ENCODE measurements around the gene DDAH2.

Gene DDAH2

DNA sequence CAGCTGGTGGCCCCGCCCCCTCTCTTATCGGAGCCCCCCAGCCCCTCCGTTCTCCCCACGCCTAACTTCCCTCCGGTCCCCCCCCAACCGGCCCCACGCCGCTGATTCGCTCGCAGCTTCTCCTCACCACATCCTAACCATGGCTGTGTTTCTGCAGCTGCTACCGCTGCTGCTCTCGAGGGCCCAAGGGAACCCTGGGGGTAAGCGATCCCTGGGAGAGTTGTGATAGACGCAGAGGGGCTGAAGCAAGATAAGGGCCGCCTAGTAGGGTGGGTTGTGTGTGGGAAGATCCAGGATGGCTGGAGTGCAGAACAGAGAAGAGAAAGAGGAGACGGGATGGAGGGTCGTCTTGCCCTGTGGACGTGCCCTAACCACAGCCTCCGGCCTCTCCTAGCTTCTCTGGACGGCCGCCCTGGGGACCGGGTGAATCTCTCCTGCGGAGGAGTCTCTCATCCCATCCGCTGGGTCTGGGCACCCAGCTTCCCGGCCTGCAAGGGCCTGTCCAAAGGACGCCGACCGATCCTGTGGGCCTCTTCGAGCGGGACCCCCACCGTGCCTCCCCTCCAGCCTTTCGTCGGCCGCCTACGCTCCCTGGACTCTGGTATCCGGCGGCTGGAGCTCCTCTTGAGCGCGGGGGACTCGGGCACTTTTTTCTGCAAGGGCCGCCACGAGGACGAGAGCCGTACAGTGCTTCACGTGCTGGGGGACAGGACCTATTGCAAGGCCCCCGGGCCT, 5.7 kb downstream of the DDAH2 start, which contains the start of gene MPIG6B:
MPIG6B (plus strand) TSS at position 129 of the 735 bp plus-strand sequence; CDS start at position 140, 11 bp downstream.
- no peak within 1 kb of the TSS for H2AFZ ChIP-seq (ENCODE audit: low read length)
- H3K27ac ChIP-seq (ENCODE audit: low read depth, low read length, poor library complexity, severe bottlenecking) = no peak within 1 kb of the TSS
- H3K79me2 ChIP-seq (ENCODE audit: insufficient read depth, low read length) = no peaks in the 10 kb centered on the region
- no peak for TF ChIP-seq EZH2 (IDR thresholded peaks at IDR 0.05; ENCODE audit: borderline replicate concordance, low read length)
- TF ChIP-seq, protein P1, sequence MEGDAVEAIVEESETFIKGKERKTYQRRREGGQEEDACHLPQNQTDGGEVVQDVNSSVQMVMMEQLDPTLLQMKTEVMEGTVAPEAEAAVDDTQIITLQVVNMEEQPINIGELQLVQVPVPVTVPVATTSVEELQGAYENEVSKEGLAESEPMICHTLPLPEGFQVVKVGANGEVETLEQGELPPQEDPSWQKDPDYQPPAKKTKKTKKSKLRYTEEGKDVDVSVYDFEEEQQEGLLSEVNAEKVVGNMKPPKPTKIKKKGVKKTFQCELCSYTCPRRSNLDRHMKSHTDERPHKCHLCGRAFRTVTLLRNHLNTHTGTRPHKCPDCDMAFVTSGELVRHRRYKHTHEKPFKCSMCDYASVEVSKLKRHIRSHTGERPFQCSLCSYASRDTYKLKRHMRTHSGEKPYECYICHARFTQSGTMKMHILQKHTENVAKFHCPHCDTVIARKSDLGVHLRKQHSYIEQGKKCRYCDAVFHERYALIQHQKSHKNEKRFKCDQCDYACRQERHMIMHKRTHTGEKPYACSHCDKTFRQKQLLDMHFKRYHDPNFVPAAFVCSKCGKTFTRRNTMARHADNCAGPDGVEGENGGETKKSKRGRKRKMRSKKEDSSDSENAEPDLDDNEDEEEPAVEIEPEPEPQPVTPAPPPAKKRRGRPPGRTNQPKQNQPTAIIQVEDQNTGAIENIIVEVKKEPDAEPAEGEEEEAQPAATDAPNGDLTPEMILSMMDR (IDR thresholded peaks at IDR 0.05; ENCODE audit: low read length) = no peak
- no peaks in the 10 kb centered on the region for H4K20me1 ChIP-seq (ENCODE audit: insufficient read depth, low read length)
- H3K9ac ChIP-seq (ENCODE audit: low read length) = no peak within 1 kb of the TSS
- peaks cover 8% of the 10 kb centered on the region; the same call in 1 of the 2 replicates for H3K36me3 ChIP-seq (ENCODE audit: insufficient read depth, low read length)
- peaks cover 5% of the 10 kb centered on the region; the same call in 1 of the 2 replicates for H3F3A ChIP-seq (ENCODE audit: insufficient read depth, low read length)
- no peak within 1 kb of the TSS for H3K4me3 ChIP-seq (ENCODE audit: low read depth, low read length, poor library complexity, severe bottlenecking)
- 0 out of 2 replicates have a peak, but pooled peaks cover 3% of the 10 kb centered on the region for H3K27me3 ChIP-seq (ENCODE audit: insufficient read depth, low read length)
- peaks cover 20% of the 10 kb centered on the region for H3K4me1 ChIP-seq (ENCODE audit: insufficient read depth, low read length, severe bottlenecking)
- no peaks in the 10 kb centered on the region for H3K9me2 ChIP-seq (ENCODE audit: low read depth, low read length)
- no peaks in the 10 kb centered on the region for H3K9me3 ChIP-seq (ENCODE audit: low read length)
- no peak within 1 kb of the TSS for H3K4me2 ChIP-seq (ENCODE audit: low read length)

DNA sequence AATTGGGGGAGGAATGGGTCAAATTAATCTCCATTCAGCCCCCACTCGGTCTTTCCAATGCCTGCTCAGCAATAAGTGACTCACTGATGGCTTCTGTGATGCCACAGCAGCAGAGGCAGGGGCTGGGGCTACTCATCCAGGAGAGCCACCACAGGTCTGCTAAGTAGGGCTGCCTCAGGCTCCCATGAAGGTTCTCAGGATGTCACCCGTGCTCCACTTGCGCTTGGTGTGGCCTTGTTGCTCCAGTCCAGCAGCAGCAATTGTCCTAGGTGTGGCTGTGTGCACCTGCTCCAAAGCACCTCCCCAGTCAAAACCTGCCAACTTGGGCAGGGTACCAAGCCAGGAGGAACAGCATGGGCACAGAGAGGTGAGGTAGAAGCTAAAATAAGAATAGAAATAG, 6.9 kb downstream of the DDAH2 start:
- Histone ChIP-seq H3K4me3 (ENCODE audit: low read depth, low read length, poor library complexity, severe bottlenecking) (no peak overlapping the region), H3K9me3 (ENCODE audit: low read length) (no peaks in the 10 kb centered on the region), H2AFZ (ENCODE audit: low read length) (no peak overlapping the region), H3K27ac (ENCODE audit: low read depth, low read length, poor library complexity, severe bottlenecking) (no peak overlapping the region), H3F3A (ENCODE audit: insufficient read depth, low read length) (0 out of 2 replicates have a peak, but pooled peaks cover under 1% of the 10 kb centered on the region), H3K36me3 (ENCODE audit: insufficient read depth, low read length) (peaks cover 8% of the 10 kb centered on the region; the same call in 1 of the 2 replicates), H3K9me2 (ENCODE audit: low read depth, low read length) (no peaks in the 10 kb centered on the region), H3K4me2 (ENCODE audit: low read length) (no peak overlapping the region), H3K4me1 (ENCODE audit: insufficient read depth, low read length, severe bottlenecking) (peaks cover 8% of the 10 kb centered on the region), H3K27me3 (ENCODE audit: insufficient read depth, low read length) (0 out of 2 replicates have a peak, but pooled peaks cover 3% of the 10 kb centered on the region), H4K20me1 (ENCODE audit: insufficient read depth, low read length) (no peaks in the 10 kb centered on the region), H3K79me2 (ENCODE audit: insufficient read depth, low read length) (no peaks in the 10 kb centered on the region), H3K9ac (ENCODE audit: low read length) (no peak overlapping the region)
- TF ChIP-seq, protein P1 (IDR thresholded peaks at IDR 0.05; ENCODE audit: low read length) = no peak
- TF ChIP-seq EZH2 (IDR thresholded peaks at IDR 0.05; ENCODE audit: borderline replicate concordance, low read length) = no peak

DNA sequence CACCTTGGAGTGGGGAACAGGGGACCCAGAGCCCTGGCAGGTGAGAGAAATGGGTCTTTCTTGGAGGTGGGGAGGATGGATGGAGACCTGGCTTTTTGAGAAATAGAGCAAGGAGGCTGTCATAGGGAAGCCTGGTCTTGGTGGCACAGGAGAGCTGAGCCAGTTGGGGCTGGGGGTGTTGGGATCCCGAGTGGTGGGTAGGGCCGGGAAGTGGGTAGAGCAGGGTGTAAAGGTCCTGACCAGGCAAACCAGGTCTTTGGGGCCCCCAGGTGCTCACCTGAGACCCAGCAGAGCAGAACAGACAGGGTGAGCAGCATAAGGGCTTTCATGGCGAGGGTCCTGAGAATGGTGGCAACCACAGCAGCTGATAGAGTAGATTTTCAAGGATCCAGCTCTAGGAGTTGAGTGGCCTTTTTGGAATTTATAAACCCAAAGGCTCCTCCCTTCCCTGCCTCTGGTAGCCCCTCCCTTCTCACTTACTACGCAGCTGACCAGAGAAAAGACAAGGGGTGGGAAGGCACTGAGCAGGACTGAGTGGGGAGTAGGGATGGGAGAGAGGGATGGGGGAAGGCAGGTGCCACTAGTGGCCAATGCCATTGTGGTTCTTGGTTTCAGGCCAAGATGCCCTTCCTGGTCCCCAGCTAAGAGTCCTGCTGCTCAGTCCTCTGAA, 7.6 kb downstream of the DDAH2 start, which contains the start of gene LY6G6C:
LY6G6C (minus strand) TSS at position 396 of the 670 bp plus-strand sequence; CDS start at position 329, 67 bp downstream.
- no peak for TF ChIP-seq EZH2 (IDR thresholded peaks at IDR 0.05; ENCODE audit: borderline replicate concordance, low read length)
- TF ChIP-seq, protein P1 (IDR thresholded peaks at IDR 0.05; ENCODE audit: low read length) = no peak
- H3K4me2 ChIP-seq (ENCODE audit: low read length) = no peak within 1 kb of the TSS
- 0 out of 2 replicates have a peak, but pooled peaks cover 3% of the 10 kb centered on the region for H3K27me3 ChIP-seq (ENCODE audit: insufficient read depth, low read length)
- H4K20me1 ChIP-seq (ENCODE audit: insufficient read depth, low read length) = no peaks in the 10 kb centered on the region
- H3F3A ChIP-seq (ENCODE audit: insufficient read depth, low read length) = 0 out of 2 replicates have a peak, but pooled peaks cover 4% of the 10 kb centered on the region
- H3K4me3 ChIP-seq (ENCODE audit: low read depth, low read length, poor library complexity, severe bottlenecking) = no peak within 1 kb of the TSS
- H3K36me3 ChIP-seq (ENCODE audit: insufficient read depth, low read length) = peaks cover 8% of the 10 kb centered on the region; the same call in 1 of the 2 replicates
- no peak within 1 kb of the TSS for H3K9ac ChIP-seq (ENCODE audit: low read length)
- no peaks in the 10 kb centered on the region for H3K9me3 ChIP-seq (ENCODE audit: low read length)
- H2AFZ ChIP-seq (ENCODE audit: low read length) = no peak within 1 kb of the TSS
- H3K9me2 ChIP-seq (ENCODE audit: low read depth, low read length) = no peaks in the 10 kb centered on the region
- no peak within 1 kb of the TSS for H3K27ac ChIP-seq (ENCODE audit: low read depth, low read length, poor library complexity, severe bottlenecking)
- peaks cover 1% of the 10 kb centered on the region for H3K4me1 ChIP-seq (ENCODE audit: insufficient read depth, low read length, severe bottlenecking)
- H3K79me2 ChIP-seq (ENCODE audit: insufficient read depth, low read length) = no peaks in the 10 kb centered on the region

Measured in OCI-LY1 (cell line).